ENCODE results near the gene PALLD.

PALLD gene

GRCh38 chr4:168652755-168653154 lies 155.9 kb downstream of the PALLD start:
- DNase-seq: no peak

DNA sequence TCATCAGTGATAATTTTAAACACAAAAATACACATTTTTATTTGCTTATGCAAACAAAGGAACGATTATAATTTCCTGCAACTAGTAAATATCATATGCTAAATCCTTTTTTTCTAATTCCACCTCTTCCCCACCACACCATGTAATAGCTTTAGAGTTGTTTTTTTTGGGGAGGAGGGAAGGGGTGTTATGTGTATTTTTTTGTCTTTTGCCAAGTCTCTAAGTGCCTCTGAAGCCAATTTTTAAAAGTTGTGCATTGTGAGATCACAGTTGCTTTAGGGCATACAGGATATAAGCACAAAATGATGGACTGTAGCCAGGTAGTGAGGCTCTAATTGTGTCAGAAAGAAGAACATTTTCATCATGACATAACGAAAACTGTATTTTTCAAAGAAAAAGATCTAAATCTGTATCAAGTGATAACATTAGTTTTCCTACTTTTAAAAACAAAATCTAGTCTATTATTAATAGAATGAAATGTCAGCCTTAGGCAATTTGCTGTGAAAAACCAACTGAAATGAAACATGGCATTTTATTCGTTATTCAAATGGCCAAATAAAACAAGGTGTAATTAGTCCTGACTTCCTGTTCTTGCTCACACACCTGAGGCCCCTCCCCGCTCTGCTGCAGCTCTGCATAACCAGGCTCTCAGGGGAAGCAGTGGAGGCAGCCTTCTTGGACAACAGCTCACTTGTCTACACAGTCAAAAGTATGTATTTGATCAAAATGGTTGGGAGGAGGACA lies 157.4 kb downstream of the PALLD start:
- DNase-seq: no peak

- no peak for DNase-seq
Observed at GRCh38 chr4:168654848-168655174, 158.0 kb downstream of the PALLD start.

GRCh38 chr4:168655182-168655581 lies 158.3 kb downstream of the PALLD start:
- DNase-seq: no peak

GRCh38 chr4:168656055-168656660 lies 159.3 kb downstream of the PALLD start:
- no peak for DNase-seq

DNA sequence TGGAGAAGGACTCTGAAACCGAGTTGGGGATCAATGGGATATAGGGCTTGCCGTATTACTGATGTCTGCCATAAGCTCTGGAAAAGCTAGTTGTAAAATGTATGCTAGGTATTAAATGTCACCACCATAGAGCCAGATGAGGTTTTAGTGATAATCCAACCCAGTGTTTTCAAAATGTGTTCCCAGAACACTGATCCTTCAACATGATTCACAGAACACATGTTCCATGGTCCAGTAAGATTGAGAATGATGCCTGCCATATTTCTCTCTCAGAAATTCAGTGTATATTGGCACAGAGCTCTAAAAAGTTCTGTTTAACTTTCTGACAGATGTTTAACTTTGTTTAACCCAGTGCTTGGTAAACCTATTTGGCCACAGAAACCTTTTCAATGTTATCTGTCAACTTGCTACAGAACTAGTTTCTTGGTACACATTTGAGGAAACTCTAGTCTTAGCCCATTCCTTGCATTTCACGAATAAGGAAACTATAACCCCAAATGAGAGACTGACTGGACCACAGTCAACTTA lies 160.2 kb downstream of the PALLD start:
- no peak for DNase-seq

DNA sequence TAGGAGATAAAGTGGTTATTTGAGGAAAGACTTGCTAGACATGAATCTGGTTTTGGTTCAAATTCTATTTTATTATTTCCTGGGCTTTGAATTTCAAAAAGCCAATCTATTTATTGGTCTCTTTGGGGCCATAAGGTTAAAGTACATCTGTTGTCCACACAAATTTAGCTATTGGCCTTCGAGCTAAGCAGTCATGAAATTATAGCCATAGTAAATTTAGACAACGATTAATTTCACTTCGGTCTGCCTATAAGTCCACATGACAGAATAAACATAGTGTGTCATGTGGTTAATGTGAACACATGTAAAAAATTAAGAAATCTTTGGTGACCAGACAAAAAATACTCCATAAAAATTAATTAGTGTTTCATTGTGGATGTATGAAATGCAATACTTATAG lies 161.9 kb downstream of the PALLD start:
- no peak for DNase-seq

DNA sequence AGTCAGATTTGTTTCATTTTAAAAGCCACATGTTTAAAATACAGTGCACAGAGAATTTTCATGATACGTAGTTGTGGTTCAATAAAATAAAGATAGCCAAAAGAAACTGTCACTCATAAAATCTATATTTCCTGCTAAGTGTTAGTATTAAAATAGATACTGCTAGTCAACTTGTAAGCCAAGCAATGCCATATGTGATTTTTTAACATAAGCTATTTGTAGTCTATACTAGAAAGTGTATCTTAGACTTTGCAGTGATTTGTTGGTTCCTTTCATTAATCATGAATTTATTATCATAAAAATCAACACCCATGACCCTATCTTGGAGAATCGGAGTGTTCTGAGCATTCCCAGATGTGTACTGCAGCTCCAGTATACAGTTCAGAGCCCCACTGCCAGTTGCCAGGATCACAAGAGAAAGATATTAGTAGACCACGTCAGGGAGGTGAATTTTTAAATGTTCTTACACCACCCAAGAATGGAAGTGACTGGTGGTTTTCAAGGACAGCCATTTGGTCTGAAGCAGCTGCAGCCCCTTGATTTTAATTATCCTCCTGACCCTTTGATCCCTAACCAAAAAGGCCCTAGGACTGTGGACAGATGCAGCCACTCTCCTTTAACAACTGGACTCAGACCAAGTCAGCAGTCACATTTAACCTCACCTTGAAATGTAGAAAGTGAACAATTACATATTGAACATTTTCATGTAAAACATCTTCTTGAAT lies 163.1 kb downstream of the PALLD start:
- DNase-seq: no peak

DNA sequence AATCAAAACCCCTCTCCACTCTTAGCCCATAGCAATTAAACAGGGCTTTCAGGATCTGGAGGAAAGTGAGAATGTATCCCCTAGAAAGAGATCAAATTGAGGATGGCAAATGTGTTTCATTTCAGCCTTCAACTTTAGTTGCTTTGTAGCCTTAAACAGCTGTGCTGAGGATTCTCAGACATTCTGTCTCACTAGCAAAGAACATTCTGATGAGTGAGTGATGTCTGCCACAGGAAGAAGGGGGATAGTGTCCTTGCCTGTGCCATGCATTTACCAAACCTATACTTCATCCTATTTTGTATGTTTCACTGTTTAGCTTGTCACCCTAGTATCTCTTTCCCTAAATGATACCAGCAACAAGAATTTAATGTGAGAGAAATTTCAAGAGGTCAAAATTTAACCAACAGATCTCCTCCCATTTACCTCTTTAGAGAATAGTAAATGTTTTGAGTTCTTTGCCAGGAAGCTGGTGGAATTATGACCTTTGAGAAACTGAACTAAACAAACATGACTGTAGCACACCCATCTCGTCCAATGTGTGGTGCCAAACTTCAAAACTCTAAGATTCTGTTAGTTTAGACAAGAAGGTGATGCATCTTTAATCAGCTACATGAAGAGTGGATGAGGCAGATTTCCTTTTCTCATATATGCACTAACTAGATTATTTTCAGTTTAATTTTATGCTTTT lies 165.6 kb downstream of the PALLD start:
- no peak for DNase-seq

GRCh38 chr4:168664242-168664891 lies 167.5 kb downstream of the PALLD start:
- DNase-seq: no peak

- DNase-seq: no peak
Observed at GRCh38 chr4:168666531-168666930, 169.7 kb downstream of the PALLD start.

DNA sequence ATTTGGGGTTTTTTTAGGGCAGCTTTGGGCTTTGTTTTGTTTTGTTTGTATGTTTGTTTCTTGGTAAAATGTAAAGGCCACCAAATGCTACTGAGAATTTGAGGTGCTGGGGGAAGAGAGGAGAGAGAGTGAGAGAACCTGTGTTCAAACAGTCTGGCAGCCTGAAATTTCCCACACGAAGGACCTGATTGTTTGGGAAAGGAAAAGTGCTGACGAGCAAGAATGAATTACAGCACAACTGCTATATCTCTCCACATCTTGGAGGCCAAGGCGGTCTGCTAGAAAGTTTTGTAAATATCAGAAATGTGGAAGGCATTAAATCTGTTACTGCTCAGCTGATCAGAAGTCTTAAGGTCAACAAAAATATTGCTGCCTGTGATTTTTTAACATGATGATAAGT lies 170.5 kb downstream of the PALLD start:
- no peak for DNase-seq

DNA sequence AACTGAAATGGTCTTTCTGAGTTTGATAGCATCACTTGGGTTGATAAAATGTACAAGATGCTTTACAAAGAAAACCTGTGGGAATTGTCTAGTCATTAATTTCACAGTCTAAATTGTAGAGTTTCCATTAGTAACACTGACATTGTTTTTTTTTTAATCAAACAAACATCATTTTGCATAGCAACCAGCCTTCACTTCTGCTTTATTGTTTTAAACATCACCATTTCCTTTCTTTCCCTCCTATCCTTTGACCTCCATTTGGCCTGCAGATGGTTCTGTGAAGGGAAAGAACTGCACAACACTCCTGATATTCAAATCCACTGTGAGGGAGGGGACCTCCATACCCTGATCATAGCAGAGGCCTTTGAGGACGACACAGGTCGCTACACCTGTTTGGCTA lies 171.1 kb downstream of the PALLD start:
- no peak for DNase-seq

DNA sequence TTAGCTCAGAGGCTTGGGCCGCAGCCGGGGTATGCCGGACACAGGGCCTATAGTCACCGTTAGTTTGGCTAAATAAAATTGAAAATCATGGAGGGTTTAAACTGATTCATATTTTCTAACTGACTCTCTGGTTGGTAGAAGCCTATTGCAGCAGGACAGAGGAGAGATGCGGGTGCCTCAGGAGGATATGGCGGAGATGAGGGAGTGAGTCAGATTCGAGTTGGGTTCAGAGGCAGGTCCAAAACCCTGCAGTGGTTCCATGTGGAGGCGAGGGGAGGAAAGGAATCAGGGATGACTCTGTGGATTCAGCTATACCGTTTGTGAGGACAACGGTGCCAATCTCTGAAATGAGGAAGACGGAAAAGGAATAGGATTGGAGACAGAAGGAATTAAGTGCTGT lies 176.6 kb downstream of the PALLD start:
- DNase-seq: no peak

GRCh38 chr4:168674077-168674747 lies 177.4 kb downstream of the PALLD start:
- DNase-seq: no peak

- DNase-seq: no peak
Observed at GRCh38 chr4:168674866-168675265, 178.0 kb downstream of the PALLD start.

- no peak for DNase-seq
Observed at GRCh38 chr4:168677063-168677462, 180.2 kb downstream of the PALLD start.

DNA sequence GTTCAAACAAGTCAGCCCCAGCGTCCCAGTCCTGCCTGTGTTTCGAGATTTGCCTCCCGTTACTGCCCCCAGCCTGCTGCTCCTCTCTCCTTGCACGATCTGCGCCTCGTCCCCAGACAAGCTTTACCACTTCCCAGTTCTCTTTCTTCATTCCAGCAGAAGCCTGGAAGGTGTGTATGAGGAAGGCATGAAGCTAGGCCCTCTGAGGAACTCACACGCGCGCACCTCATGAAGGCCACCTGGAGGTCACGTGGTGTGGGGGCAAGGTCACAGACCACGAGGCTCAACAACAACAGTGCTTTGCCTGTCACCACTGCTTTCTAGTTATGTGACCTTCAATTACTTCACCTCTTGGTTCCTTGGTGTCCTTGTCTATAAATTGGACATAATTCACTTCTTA lies 181.0 kb downstream of the PALLD start:
- no peak for DNase-seq

DNA sequence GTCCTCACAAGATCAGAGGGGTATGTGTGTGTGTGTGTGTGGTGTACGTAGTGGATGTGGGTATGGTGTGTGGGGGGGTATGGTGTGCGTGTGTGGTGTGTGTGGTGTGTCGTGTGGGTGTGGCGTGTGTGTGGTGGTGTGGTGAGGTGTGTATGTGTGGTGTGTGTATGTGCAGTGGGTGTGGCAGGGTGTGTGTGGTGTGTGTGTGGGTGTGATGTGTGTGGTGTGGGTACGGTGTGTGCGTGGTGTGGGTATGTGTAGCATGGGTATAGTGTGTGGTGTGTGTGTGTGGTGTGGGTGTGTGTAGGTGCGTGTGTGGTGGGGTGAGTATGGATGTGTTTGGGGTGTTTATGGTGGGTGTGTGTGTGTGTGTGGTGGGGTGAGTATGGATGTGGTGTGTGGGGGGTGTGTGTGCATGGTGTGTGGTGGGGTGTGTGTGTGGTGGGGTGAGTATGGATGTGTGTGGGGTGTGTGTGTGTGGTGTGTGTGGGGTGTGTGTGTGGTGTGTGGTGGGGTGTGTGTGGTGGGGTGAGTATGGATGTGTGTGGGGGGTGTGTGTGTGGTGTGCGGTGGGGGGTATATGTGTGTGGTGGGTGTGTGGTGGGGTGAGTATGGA lies 182.0 kb downstream of the PALLD start:
- no peak for DNase-seq

DNA sequence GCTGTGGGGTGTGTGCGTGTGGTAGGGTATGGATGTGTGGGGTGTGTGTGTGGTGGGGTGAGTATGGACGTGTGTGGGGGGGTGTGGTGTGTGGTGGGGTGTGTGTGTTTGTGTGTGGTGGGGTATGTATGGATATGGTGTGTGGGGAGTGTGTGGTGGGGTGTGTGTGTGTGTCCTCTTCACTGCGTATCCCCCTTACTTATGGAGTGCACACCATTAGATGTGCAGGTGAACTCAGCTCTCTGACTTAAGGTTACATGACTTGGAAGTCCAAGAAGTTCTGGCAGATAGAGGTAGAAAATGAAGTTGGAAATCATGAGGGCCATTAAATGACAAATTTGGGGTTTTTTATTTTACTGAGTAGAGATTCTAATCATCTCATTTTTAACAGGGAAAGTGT lies 182.5 kb downstream of the PALLD start:
- no peak for DNase-seq

DNA sequence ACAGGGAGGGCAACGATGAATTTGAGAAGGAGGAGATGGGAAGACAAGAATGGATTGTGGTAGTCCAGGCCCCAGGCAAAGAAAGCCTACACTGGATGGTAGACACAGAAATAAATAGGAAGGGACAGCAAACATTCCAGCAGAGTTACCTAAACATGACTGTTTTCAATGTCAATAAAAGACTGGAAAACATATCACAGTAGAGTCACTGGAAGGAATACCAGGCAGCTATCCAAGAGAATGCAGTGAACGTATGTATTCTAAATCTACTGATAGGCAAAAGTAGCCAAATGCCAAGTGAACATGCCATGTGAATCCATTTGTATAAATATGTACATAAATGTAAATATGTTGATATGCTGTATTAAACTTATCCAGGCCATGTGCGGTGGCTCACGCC lies 183.0 kb downstream of the PALLD start:
- DNase-seq: no peak
